MM.1S (cell line): ENCODE results near the gene HLA-C.

ENCODE experiments used
- CTCF ChIP-seq: fragments of 300-600 bp; sonication (generic); IDR thresholded peaks from 2 replicates; pipeline ENCODE4 v1.5.1; 2016; ENCODE audit warnings: antibody characterized with exemption, low read length, mixed read lengths
- EZH2 ChIP-seq: fragments of 300-600 bp; sonication (generic); optimal IDR thresholded peaks from 2 replicates; pipeline ENCODE3; 2017; ENCODE audit warnings: low read depth, mild to moderate bottlenecking, antibody characterized with exemption, low read length, mixed read lengths
- EZH2phosphoT487 ChIP-seq: fragments of 300-600 bp; sonication (generic); IDR thresholded peaks from 2 replicates; pipeline ENCODE4 v1.6.1; 2018; ENCODE audit warnings: antibody characterized with exemption, low read length

- TF ChIP-seq CTCF (no peak), EZH2 (no peak), EZH2phosphoT487 (no peak)
Observed at GRCh38 chr6:31300797-31301196, 28.9 kb upstream of the HLA-C start.
